Heart left ventricle (tissue), 13 donors: Measurements from ENCODE around the gene RNFT2.

Source experiments
- CTCF ChIP-seq, 12 donors: fragments of 200-600 bp; sonication (generic) in 4 of 12; IDR thresholded peaks; one replicate each; pipeline versions ENCODE4 v1.5.0 to v1.8.0; 2018 to 2022; ENCODE audit warnings: antibody characterized with exemption in 12 of 12, mild to moderate bottlenecking in 5 of 12
- POLR2A ChIP-seq, 2 donors: fragments of 450-650 bp; IDR thresholded peaks; one replicate each; pipeline ENCODE4 v1.6.1; 2017; ENCODE audit warnings: antibody characterized with exemption in 2 of 2, mild to moderate bottlenecking in 2 of 2, moderate library complexity in 2 of 2
- donor health status: ischemic (EF 13 %, LVEDD 7.1; RV severe dilation, severe dysfunction).
- donor health status: DM: no; HTN: yes; CAD: no.
- donor health status: DM: no; HTN: no; CAD: no.
- donor health status: ischemic (EF 25% LVEDD 6.9; RV normal size, moderate dysfunction).
- donor health status: ischemic (EF 25% LVEDD 5.7; RV mildly dilated, moderate dysfunction).
- donor health status: ischemic (EF 35%, LVEDD 5.7; RV mildly dilated, moderate dysfunction).
- donor health status: nonischemic (EF 11% LVEDD 7.7; RV severe dilation, severe dysfunction).
- donor health status: DM: yes; HTN: yes; CAD: no.
- donor health status: PGD.
- donor health status: ischemic (EF 29% LVEDD 5.4; RV normal size, mild dysfunction).
- donor health status: nonischemic (EF 23%, LVEDD 6.1; RV moderate dilation, normal function).

GRCh38 chr12:116887897-116888296 is 149.8 kb downstream of the RNFT2 start:
- TF ChIP-seq CTCF (IDR thresholded peaks at IDR 0.05) (no peak), POLR2A (IDR thresholded peaks at IDR 0.05) (no peak)
